DMS153 treated with DMSO at 0.1 percent for 48 hours (cell line): Measurements from ENCODE around the gene GIT2.

ENCODE experiments used
- DNase-seq: peaks from one replicate; lab custom pipeline; 2025; ENCODE audit not compliant: unreplicated experiment; lab: John Stamatoyannopoulos, UW

The GIT2 gene

DNA sequence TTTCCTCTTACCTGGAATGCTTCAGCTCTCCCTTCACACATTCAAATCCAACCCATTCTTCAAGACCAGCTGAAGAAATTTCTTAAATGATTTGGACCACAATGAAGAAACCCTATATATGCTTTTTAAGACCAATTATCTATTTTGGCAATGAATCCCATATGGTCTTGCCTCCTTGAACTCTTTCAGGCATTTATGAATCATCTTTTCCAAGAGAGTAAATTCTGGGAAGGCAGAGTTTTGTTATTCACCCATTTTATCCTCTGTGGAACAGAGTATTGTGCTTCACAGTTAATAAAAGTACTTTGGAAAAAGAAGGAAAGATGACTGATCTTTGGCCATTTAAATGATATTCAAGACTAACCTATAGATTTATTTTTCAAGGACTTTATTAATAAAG is 14.0 kb downstream of the GIT2 start:
- no peak for DNase-seq

DNA sequence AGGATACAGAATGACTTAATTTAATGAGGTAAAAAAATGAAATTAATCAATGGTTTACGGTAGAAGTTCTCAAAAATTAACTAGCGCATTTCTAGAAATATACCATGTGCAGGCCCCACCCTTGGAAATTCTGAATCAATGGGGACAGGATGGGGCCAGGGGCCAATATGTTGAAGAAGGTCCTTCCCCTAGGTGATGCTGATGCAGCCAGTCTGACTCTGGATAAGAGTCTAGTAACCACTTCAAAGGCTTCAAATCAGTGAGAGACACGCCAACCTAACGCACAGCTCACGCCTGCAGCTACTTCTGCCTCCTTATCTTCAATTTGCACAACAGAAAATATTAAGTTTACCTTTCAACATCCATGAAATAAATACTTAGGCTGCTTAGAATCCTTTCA is 14.9 kb downstream of the GIT2 start:
- DNase-seq, result no peak

DNA sequence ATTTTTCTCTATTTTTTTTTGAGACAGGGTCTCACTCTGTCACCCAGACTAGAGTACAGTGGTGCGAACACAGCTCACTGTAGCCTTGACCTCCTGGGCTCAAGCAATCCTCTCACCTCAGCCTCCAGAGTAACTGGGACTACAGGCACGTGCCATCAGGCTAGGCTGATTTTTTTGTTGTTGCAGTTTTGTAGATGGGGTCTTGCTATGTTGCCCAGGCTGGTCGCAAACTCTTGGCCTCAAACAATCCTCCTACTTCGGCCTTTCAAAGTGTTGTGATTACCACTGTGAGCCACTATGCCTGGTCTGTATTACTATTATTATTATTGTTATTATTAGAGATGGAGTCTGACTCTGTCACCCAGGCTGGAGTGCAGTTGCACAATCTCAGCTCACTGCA is 23.3 kb downstream of the GIT2 start:
- DNase-seq, result no peak

DNA sequence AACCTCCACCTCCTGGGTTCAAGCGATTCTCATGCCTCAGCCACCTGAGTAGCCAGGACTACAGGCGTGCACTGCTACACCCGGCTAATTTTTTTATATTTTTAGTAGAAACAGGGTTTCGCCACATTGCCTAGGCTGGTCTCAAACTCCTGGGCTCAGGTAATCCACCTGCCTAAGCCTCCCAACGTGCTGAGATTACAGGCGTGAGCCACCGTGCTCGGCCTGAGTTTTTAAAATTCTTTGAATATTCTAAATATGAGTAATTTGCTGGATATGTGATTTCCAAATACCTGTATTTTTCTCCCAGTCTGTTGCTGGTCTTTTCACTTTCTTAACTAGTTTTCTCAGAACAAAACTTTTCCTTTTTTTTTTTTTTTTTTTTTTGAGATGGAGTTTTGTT is 27.4 kb downstream of the GIT2 start:
- DNase-seq, result no peak

DNA sequence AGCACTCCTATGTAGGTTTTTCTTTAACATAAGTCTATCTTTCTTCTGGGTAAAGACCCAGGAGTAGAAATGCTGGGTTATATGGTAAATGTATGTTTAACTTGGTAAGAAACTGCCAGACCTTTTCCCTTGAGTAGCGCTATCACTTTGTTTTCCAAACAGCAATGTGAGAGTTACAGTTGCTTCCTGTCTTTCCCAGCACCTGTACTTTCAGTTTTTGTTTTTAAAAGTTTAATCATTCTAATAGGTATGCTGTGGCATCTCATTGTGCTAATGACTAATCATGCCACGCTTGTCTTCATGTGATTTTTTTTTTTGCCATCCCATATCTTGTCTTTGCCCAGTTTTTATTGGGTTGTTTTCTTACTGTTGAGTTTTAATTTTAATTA is 28.1 kb downstream of the GIT2 start:
- DNase-seq, result no peak

DNA sequence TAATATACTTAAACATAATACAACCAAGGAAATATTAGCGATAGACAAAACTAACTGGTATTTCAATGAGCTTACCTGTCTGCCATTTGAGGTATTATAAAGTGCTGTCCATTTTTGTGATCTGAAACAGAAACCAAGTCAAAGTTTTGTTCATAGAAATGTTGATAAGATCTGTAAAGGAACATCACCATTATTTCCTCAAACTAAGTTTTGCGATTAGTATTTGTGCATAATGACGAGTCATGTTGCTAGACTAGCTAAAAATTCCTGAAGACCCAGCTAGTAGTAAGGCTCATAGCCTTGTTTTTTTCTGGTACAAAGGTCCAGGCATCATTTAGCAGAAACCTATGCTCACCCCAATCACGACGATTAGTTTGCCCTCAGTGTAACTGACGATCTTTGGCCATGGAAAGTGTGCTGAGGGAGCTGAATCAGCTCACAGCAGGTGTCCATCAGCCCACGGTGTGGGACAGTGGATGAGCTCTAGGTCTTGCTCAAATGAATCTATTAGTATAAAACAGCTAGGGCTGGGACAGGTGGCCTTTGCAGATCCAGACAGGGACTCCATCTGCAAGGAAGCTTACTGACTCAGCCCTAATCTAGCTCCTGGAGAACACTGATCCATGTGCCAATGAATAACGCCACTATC is 28.7 kb downstream of the GIT2 start:
- DNase-seq, result no peak

DNA sequence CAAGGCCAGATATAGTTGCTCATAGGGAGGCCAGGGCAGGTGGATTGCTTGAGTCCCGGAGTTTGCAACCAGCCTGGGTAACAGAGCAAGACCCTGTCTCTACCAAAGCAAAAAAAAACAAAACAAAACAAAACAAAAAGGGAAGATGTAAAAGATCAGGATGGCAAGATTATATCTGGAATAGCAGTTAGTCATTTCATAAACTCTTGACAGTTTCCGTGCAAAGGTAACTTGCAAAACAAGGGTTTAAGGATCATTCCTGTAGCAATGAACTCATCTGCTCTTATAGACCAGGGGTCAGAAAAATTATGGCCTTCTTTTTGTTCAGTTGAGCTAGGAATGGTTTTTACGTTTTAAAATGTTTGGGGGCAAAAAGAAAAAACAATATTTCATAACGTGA is 29.6 kb downstream of the GIT2 start:
- no peak for DNase-seq

DNA sequence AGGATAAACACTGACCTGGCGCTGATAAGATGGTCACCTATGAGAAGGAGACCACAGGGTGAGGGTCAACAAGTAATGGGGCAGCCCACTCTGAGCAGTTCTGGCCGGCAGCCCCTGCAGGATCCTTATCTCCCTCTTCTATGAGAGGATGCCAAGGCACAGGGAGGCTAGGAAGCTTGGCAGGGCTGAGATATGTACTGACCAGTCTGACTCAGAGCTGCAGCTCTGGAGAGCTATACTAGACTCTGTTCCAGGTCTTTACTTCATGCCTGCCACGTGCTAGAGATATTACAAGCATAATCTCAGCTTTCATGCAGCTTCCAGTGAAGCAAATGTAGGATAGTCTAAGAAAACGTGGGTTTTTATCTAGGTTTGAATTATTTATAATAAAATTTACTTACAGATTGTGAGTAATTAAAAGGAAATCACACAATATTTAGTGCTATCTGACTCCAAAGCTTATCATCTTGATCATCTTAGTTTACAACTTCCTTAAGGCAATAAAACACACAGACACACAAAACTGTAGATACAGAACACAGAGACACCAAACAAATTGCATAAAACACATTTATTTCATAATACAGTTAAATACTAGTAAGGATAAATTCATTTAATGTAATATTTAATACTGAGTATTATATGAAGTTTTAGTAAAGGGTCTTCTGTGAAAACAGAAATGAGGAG is 32.3 kb downstream of the GIT2 start:
- DNase-seq, result no peak

DNA sequence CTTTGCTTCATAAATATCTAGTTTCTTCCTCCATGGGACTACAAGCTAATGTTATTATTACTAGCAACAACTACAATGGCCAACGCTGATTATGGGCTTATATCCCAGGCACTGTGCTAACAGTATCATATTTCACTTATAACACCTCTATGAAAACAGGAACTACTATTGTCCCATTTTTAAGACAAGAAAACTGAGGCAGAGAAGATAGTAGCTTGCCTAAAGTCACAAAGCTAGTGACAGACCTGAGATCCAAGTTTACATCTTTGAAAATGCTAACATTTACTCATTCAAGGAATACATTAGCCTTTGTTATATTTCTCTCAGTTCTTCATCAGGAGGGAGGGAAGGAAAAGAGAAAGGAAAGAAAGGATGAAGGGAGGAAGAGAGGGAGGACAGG is 32.8 kb downstream of the GIT2 start:
- no peak for DNase-seq

DNA sequence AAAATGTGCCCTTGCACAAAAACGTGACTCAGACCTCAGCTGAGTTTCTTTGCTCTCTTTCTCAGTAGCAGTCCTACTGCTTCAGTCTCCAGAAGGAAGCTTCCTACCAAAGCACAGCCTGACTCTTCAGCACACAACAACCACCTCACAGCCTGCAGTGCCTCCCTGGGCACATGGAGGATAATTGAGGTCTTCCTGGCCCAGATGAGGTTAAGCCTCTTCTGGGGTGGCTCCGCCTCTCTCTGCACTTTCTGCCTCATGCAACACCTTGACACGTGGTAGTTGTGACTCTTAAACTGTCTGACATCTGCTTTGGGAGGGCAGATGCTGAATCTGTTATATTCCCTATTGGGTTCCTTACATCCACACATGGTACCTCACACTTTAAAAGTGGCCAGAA is 33.8 kb downstream of the GIT2 start:
- no peak for DNase-seq

DNA sequence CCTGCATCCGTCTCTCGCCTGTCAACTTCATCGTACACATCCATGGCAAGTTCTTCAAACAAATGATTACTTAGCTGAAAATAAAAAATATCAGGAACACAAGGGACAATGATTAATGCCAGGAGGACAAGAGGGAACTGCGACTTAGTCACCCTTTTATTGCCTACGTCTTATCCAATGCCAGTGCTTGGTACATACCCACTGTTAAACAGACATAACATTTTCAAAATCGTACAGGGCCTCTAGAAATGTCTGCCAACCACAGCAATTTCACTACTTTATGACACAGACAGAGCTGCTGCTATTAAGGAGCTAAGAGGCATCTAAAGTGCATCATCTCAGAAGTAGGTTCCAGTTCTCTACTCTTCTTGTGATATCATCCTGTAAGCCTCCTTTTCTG is 34.6 kb downstream of the GIT2 start:
- no peak for DNase-seq

DNA sequence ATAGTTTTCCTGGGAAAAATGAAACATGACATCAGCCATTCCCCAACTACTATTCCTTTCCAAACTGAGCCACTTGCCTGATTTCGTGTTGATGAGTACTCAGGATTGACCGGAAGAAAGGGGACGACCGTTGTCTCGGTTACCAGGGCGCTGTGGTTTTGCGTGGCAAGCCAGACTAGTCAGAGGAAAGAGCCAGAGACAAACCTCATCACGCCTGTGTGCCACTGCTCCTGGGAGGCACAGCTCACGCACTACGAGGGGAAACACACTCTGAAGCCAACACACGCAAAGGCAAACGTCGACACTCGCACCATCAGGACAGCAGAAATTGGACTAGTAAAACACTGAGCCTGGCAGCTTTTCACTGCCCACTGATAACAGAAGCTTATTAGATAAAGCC is 35.0 kb downstream of the GIT2 start:
- no peak for DNase-seq

DNA sequence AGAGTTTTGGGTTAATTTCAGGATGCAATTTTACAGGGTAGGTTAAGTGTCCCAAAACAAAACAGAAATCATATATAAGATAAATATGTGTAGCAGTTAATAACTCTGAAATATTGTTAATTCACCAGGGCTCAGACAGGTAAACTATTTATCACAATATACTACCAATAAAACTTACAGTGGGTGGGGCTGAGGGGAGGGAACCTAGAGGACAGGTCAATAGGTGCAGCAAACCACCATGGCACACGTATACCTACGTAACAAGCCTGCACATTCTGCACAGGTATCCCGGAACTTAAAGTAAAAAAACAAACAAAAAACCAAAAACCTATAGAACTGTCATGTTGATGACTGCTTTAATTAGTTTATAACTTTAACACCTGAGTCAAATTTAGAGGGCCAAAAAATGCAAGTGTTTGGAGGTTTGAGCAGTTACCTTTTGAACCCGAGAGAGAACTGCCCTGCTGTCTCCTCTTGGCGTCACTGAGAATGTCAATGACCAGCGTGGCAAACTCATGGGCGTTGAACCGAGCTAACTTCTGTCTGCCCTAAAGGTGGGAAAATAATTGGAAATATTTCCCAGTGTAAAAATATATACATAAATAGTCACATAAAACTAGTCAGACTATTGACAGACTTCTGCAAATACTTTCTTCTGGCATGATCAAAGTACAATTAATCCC is 36.6 kb downstream of the GIT2 start:
- DNase-seq, result no peak

DNA sequence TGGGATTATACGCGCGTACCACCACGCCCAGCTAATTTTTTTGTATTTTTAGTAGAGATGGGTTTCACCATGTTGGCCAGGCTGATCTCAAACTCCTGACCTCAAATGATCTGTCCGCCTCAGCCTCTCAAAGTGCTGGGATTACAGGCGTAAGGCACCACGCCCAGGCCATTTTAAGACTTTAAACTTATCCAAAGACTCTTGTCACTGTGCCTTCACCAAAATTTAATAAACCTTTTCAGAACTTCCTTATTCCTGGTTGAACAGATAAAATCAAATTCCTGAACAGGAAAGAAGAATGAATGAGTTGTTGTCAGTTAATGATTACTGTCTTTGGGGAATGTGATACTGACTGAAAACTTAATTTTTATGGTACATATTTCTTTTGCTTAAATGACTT is 37.8 kb downstream of the GIT2 start:
- DNase-seq, result no peak

DNA sequence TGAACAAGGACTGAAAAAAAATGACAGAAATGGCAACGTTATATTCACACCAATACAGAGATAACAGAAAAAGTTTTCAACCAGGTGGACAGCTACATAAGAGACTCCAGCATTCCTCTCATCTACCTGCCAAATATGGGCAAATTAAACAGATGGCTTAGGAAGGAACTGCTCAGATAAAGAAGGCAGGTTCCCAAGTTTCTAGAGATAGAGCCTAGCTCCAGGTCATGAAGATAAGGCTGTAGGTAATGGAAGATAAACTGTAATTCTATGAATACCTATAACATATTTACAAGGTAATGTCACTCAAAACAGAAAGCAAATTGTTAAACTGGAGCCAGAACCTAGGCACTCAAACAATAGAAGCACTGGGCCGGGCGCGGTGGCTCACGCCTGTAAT is 42.5 kb downstream of the GIT2 start:
- no peak for DNase-seq

DNA sequence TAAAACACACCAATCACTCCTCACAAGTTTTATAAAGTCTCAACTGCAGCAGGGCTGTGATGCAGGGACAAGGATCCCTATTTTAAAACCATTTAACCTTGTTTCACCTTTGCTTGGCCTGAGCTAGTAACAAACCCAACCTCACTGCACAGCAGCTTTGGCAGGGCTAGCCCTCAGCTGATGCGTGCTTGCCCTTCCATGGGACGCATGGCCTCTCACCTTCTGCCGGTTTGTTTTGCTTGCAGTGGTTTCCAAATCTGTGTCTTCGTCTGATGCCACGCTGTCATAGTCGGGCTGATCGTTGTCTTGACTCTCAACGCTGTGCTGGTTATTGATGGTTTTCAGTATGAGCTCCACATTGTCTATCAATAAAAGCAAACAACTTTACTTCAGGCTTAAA is 43.3 kb downstream of the GIT2 start:
- DNase-seq, result no peak

DNA sequence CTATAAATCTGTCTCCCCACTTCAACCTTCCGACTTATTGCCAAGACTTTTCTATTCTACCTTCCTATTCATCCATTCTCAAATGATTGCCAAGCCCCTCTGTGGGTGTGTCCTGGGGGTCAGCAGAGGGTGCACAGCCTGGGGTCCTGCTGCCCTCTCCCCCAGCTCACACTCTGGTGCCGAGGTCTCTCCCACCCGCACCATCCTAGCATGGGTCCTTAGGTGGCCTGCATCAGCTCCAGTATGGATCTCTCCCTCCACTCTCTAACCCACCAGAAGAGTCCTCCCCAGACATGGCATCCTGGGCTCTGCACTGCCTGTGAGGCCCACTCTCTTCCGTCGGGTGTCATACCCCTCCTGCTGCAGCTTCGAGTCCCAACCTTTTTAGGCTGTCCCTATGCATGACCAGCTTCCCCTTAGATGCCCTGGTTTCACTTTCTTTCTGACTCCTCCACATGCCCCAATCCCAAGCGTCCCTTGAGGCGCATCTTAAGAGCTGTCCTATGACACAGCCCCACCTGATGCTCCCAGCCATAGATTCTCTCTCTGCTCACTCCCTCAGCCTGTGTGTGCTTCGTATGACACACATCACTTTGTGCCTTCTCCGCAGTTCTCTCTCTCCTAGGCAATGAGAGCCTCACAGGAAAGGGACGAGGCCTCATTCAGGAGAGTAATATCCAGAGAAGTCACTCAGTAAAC is 43.9 kb downstream of the GIT2 start:
- DNase-seq, result no peak

DNA sequence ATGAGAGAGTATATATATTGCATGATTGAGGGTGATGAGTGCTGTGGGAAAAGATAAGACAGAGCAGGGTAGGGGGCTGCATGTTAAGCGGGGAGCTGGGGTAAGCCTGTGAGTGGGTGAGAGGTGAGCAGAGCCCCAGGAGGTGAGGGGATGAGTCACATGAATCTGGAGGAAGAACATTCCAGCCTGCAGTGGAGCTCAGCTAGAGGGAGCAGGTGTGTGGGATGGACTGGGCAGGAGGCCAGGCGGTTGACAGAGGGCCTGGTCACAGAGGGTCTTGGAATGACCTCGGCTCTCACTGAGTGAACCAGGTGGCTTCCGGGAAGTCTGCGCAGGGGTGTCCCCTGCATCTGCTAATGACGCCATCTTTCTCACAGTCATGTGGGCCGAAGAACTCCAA is 44.4 kb downstream of the GIT2 start:
- DNase-seq, result no peak

DNA sequence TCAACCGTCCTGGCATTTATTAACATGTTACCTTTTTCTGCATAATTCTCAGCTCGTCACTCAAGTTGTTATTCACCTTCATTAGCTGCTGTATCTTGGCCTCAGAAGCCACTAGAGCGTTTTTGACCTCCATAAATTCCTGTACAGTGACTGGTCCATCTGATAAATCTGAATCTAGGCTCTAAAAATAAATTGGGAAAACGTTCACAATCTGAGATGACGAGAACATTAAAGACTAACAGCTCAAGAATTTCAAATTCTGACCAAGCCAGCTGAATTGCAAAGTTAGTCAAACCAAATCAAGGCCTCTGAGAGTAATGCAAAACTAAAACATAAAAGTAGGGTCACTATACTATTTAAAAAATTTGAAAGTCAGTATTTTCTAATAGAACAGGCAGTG is 45.0 kb downstream of the GIT2 start:
- DNase-seq, result no peak

DNA sequence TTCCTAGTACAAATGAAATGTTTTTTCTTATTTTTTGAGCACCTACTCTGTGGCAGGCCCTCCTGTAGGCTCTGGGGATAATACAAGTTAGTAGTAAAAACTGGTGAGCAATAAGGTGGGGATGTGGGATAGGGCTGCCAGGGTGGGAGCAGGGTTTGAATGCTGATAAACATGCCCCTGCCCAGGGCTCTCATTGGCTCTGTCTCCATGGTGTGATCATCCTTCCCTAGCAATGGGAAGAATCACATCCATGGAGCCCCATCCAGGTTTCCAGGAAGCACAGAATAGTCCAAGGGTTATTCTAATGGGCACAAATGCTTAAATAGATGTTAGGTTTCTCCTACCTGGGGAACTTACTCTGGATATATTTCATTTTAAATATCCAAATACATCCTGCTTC is 45.5 kb downstream of the GIT2 start:
- DNase-seq, result no peak

DNA sequence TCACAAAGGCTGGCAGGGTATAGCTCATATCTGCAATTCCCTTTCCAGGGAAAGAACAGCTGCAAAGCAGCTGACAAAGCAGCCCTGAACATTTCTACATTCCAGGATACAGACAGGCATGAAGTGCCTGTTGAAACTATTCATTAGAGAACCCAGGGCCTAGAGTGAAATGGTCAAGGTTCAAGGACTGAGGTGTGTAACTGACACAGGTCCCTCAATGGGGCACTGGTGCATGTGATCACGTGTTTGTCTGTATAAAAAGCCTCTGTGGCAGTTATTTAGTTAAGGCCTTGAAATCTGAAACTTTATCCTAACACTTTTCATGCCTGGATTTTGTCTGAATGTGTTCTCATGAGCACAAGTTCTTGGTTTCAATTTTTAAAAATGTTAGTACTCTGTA is 47.1 kb downstream of the GIT2 start:
- DNase-seq, result no peak

DNA sequence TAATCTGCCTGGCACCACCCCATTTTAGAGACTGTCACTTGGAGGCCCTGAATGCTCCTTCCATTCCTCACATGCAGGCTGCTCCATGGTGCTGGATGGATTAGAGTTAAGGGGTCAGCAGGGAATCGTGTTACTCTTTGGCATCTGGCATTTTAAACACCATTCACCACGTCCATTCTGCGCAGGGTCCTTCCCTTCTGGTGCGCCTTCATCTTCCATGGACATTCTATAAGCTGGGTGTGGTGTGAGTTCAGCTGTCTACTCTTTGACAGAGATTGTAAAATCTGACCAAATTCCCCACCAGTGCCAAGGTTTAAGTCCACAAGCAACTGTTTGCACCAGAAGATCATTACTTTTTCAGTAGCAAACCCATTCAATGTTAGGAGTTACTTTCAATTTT is 47.8 kb downstream of the GIT2 start:
- no peak for DNase-seq
